CD8-positive, alpha-beta memory T cell (primary cell): ENCODE results near the gene SLC6A16. TPM values are rescaled to one million over a fixed set of nuclear protein-coding genes. Genes with fewer than 3 reads are reported as not detected.

Source experiments
- CTCF ChIA-PET: fragments of 350-600 bp; sonication (Branson Sonifier 250); formaldehyde crosslinking; loops from one replicate; lab custom pipeline; 2021; ENCODE audit warnings: antibody characterized with exemption; lab: Charles Lee
- POLR2A ChIA-PET: fragments of 350-600 bp; sonication (Branson Sonifier 250); formaldehyde crosslinking; loops from one replicate; lab custom pipeline; 2021; ENCODE audit warnings: antibody characterized with exemption; lab: Charles Lee
- DNase-seq, 5 donors: peaks; one replicate each; pipeline versions ENCODE4 v3.0.0 to v3.0.0-alpha.2; 2020 to 2022; ENCODE audit warnings: mixed read lengths in 1 of 5
- H3K27ac ChIP-seq: one replicate; pipeline ENCODE4 v1.7.0; 2013; ENCODE audit warnings: low read depth, mild to moderate bottlenecking, low read length, moderate library complexity
- H3K27me3 ChIP-seq: 2 replicates; pipeline ENCODE4 v1.7.0; 2013; ENCODE audit warnings: low read length, mild to moderate bottlenecking; ENCODE audit not compliant: insufficient read depth, poor library complexity, severe bottlenecking
- H3K36me3 ChIP-seq: 2 replicates; pipeline ENCODE4 v1.7.0; 2013; ENCODE audit warnings: mild to moderate bottlenecking, low read length, moderate library complexity; ENCODE audit not compliant: insufficient read depth
- H3K4me1 ChIP-seq: 2 replicates; pipeline ENCODE4 v1.7.0; 2013; ENCODE audit warnings: mild to moderate bottlenecking, low read length, moderate library complexity; ENCODE audit not compliant: insufficient read depth
- H3K4me3 ChIP-seq: 2 replicates; pipeline ENCODE4 v1.7.0; 2013; ENCODE audit warnings: mild to moderate bottlenecking, low read length
- H3K9me3 ChIP-seq: 2 replicates; pipeline ENCODE4 v1.7.0; 2013; ENCODE audit warnings: mild to moderate bottlenecking, low read length
- H3K27ac Mint-ChIP-seq, 8 donors: one replicate each; pipeline ENCODE4 v1.8.0; 2020 to 2021; ENCODE audit warnings: mixed read lengths in 8 of 8, mild to moderate bottlenecking in 6 of 8, inconsistent platforms in 3 of 8, moderate library complexity in 3 of 8
- H3K27me3 Mint-ChIP-seq, 2 donors: one replicate each; pipeline ENCODE4 v1.8.0; 2020 to 2021; ENCODE audit warnings: mixed read lengths in 2 of 2, mild to moderate bottlenecking in 1 of 2, moderate library complexity in 1 of 2
- H3K36me3 Mint-ChIP-seq, 3 donors: one replicate each; pipeline ENCODE4 v1.8.0; 2020 to 2021; ENCODE audit warnings: mixed read lengths in 3 of 3, inconsistent platforms in 1 of 3, mild to moderate bottlenecking in 1 of 3
- H3K4me1 Mint-ChIP-seq, 3 donors: one replicate each; pipeline ENCODE4 v1.8.0; 2020 to 2021; ENCODE audit warnings: mixed read lengths in 3 of 3, inconsistent platforms in 1 of 3, mild to moderate bottlenecking in 1 of 3
- H3K4me3 Mint-ChIP-seq, 7 donors: one replicate each; pipeline ENCODE4 v1.8.0; 2020 to 2021; ENCODE audit warnings: mixed read lengths in 7 of 7, mild to moderate bottlenecking in 6 of 7, moderate library complexity in 4 of 7, inconsistent platforms in 2 of 7
- H3K9me3 Mint-ChIP-seq, 5 donors: one replicate each; pipeline ENCODE4 v1.8.0; 2020 to 2022; ENCODE audit warnings: mixed read lengths in 5 of 5, mild to moderate bottlenecking in 3 of 5, moderate library complexity in 2 of 5, inconsistent platforms in 1 of 5
- polyA plus RNA-seq: library from polyadenylated mRNA; unstranded; fragments of 300-500 nt; fragmentation: Illumina TruSeq; gene quantifications from one replicate; pipeline ENCODE4 v1.2.3, GENCODE V29; 2021
- total RNA-seq, 2 experiments: library from RNA; stranded (reverse); gene quantifications; one replicate each; pipeline ENCODE4 v1.2.3, GENCODE V29; 2021

Gene SLC6A16
- total and polyA plus RNA-seq, 3 experiments from 2014 or later: 1.1 to 1.7 (median 1.2) TPM

DNA sequence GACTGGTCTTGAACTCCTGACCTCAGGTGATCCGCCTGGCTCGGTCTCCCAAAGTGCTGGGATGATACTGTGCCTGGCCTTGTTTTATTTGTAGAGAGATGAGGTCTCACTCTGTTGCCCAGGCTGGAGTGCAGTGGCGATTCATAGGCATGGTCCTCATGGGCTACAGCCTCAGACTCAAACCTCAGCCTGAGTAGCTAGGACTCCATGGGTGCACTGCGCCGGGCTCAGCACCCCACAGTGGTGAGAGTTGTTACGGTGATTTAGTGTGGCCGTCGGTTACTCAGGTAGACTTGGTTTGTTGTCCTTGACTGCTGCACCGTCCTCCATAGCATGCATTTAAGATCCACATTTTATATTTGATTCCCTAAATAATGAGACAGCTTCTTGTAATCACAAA lies 80.7 kb downstream of the SLC6A16 start:
- CTCF ChIA-PET: interaction anchor here (1.2 kb wide), 1 partner anchor 19 kb away, joined by 3 read pairs; no protein-coding TSS in a partner anchor
- Mint-ChIP-seq H3K4me1 (no peaks in the 10 kb centered on the region), H3K27ac (no peak overlapping the region), H3K4me3 (no peak overlapping the region), H3K27me3 (peaks cover 0 to 18% of the 10 kb centered on the region in 2 donors), H3K36me3 (no peaks in the 10 kb centered on the region), H3K9me3 (no peaks in the 10 kb centered on the region)
- H3K4me1 ChIP-seq: no peaks in the 10 kb centered on the region
- no peak overlapping the region for H3K27ac ChIP-seq
- POLR2A ChIA-PET: no interaction called here
- no peak for DNase-seq
- no peaks in the 10 kb centered on the region for H3K36me3 ChIP-seq
- no peaks in the 10 kb centered on the region for H3K9me3 ChIP-seq
- no peaks in the 10 kb centered on the region for H3K27me3 ChIP-seq
- no peak overlapping the region for H3K4me3 ChIP-seq

DNA sequence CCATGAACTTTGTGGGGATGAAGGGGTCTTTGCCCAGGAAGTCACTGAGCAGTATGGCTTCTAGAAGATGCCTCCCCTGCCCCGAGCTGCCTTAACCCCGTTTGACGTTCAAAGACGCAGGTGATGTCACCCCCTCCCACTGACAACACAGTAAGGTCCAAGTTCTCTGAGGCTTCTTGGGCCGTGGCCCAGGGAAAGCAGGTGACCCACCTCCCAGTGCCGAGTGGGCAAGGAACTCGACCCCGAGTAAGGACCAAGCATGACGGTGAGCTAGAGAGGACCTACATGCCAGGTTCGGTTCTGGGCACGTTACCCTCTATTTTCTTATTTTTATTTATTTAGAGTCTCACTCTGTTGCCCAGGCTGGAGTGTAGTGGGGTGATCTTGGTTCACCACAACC lies 81.3 kb downstream of the SLC6A16 start:
- ChIA-PET CTCF (interaction anchor here (1.2 kb wide), 1 partner anchor 18 kb away, joined by 3 read pairs; no protein-coding TSS in a partner anchor), POLR2A (no interaction called here)
- no peak for DNase-seq
- Histone ChIP-seq H3K4me3 (no peak overlapping the region), H3K4me1 (no peaks in the 10 kb centered on the region), H3K27me3 (no peaks in the 10 kb centered on the region), H3K9me3 (no peaks in the 10 kb centered on the region), H3K36me3 (no peaks in the 10 kb centered on the region), H3K27ac (no peak overlapping the region)
- H3K36me3 Mint-ChIP-seq: no peaks in the 10 kb centered on the region
- H3K9me3 Mint-ChIP-seq: no peaks in the 10 kb centered on the region
- H3K27ac Mint-ChIP-seq: no peak overlapping the region
- peaks cover 0 to 22% of the 10 kb centered on the region in 2 donors for H3K27me3 Mint-ChIP-seq
- H3K4me3 Mint-ChIP-seq: no peak overlapping the region
- no peaks in the 10 kb centered on the region for H3K4me1 Mint-ChIP-seq

DNA sequence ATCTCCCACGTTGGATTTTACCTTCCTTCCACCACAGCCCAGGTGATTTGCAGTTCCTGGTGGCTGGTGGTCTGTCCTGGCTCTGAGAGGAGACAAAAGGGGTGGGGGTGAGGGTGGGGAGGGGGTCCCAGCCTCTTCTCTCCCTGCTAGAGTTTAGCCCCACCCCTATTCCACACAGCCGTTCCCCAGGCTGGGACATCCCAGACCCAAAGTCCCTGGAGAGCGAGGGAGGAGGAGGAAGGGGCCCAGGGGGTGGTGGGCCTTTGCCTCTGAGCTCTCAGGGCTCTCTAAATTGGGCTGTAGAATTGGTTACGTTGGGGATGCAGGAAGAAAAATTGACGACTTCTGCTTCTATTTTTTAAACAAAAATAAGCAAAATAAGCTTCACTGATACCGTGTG lies 81.9 kb downstream of the SLC6A16 start:
- ChIA-PET CTCF (interaction anchor here (1.2 kb wide), 1 partner anchor 18 kb away, joined by 3 read pairs; no protein-coding TSS in a partner anchor), POLR2A (no interaction called here)
- H3K4me3 ChIP-seq: no peak overlapping the region
- no peaks in the 10 kb centered on the region for H3K9me3 ChIP-seq
- Mint-ChIP-seq H3K4me3 (no peak overlapping the region), H3K27ac (no peak overlapping the region), H3K9me3 (no peaks in the 10 kb centered on the region), H3K27me3 (peaks cover 0 to 22% of the 10 kb centered on the region in 2 donors), H3K4me1 (no peaks in the 10 kb centered on the region), H3K36me3 (no peaks in the 10 kb centered on the region)
- H3K36me3 ChIP-seq: no peaks in the 10 kb centered on the region
- no peaks in the 10 kb centered on the region for H3K27me3 ChIP-seq
- no peak overlapping the region for H3K27ac ChIP-seq
- DNase-seq: no peak
- H3K4me1 ChIP-seq: no peaks in the 10 kb centered on the region

DNA sequence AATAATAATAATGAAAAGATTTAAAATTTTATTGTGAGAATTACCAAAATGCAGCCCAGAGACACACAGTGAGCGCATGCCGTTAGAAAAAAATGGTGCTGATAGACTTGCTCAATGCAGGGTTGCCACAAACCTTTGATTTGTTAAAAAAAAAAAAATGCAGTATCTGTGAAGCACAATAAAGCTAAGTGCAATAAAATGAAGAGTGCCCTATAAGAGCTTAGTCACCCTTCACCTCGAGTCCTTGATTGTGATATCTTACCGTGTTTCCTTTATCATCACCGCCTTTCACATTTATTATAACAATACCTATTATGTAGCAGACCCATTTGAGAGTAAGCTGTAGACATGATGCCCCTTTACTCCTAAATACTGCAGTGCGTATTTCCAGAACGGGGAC lies 83.2 kb downstream of the SLC6A16 start:
- Histone ChIP-seq H3K4me1 (no peaks in the 10 kb centered on the region), H3K9me3 (no peaks in the 10 kb centered on the region), H3K36me3 (no peaks in the 10 kb centered on the region), H3K27ac (no peak overlapping the region), H3K4me3 (no peak overlapping the region), H3K27me3 (no peaks in the 10 kb centered on the region)
- no peak overlapping the region for H3K27ac Mint-ChIP-seq
- H3K4me3 Mint-ChIP-seq: no peak overlapping the region
- DNase-seq: no peak
- ChIA-PET POLR2A (no interaction called here), CTCF (no interaction called here)
- no peaks in the 10 kb centered on the region for H3K4me1 Mint-ChIP-seq
- H3K9me3 Mint-ChIP-seq: no peaks in the 10 kb centered on the region
- peaks cover 0 to 26% of the 10 kb centered on the region in 2 donors for H3K27me3 Mint-ChIP-seq
- H3K36me3 Mint-ChIP-seq: no peaks in the 10 kb centered on the region

Other genes starting within 250 kb of the SLC6A16 start
- 100 to 1,000 TPM; 210 to 221 TPM for gene SNRNP70, start 239.7 kb downstream of the SLC6A16 start, total RNA-seq
- 66.2 TPM for gene SNRNP70, start 239.7 kb downstream of the SLC6A16 start, polyA plus RNA-seq
- gene LIN7B, start 210.8 kb downstream of the SLC6A16 start, total RNA-seq: 1 to 10 TPM; 4.0 to 5.1 TPM
- 8.1 TPM for gene LIN7B, start 210.8 kb downstream of the SLC6A16 start, polyA plus RNA-seq
- 1 to 10 TPM; 1.4 to 2.5 TPM for gene C19orf73, start 206.0 kb downstream of the SLC6A16 start, total RNA-seq
- gene C19orf73, start 206.0 kb downstream of the SLC6A16 start, polyA plus RNA-seq: 3.1 TPM
- gene PPFIA3, start 205.6 kb downstream of the SLC6A16 start, total RNA-seq: 1 to 10 TPM; 3.2 to 3.3 TPM
- gene PPFIA3, start 205.6 kb downstream of the SLC6A16 start, polyA plus RNA-seq: 0.56 TPM
- not detected for gene HRC, start 169.8 kb downstream of the SLC6A16 start, total RNA-seq
- gene HRC, start 169.8 kb downstream of the SLC6A16 start, polyA plus RNA-seq: not detected
- not detected for gene TRPM4, start 167.4 kb downstream of the SLC6A16 start, total RNA-seq
- not detected for gene TRPM4, start 167.4 kb downstream of the SLC6A16 start, polyA plus RNA-seq
- gene CD37, start 10.2 kb upstream of the SLC6A16 start, total RNA-seq: 100 to 1,000 TPM; 116 to 127 TPM
- 188 TPM for gene CD37, start 10.2 kb upstream of the SLC6A16 start, polyA plus RNA-seq
- gene TEAD2, start 37.2 kb upstream of the SLC6A16 start, total RNA-seq: not detected
- gene TEAD2, start 37.2 kb upstream of the SLC6A16 start, polyA plus RNA-seq: not detected
- not detected for gene DKKL1, start 38.7 kb upstream of the SLC6A16 start, total RNA-seq
- gene DKKL1, start 38.7 kb upstream of the SLC6A16 start, polyA plus RNA-seq: not detected
- under 1 TPM in 1 of 2 experiments, not detected in 1; 0.31 TPM for gene KASH5, start 63.1 kb upstream of the SLC6A16 start, total RNA-seq
- not detected for gene KASH5, start 63.1 kb upstream of the SLC6A16 start, polyA plus RNA-seq
- gene PTH2, start 98.2 kb upstream of the SLC6A16 start, total RNA-seq: not detected
- not detected for gene PTH2, start 98.2 kb upstream of the SLC6A16 start, polyA plus RNA-seq
- gene GFY, start 100.2 kb upstream of the SLC6A16 start, total RNA-seq: not detected
- not detected for gene GFY, start 100.2 kb upstream of the SLC6A16 start, polyA plus RNA-seq
- under 1 TPM; 0.07 to 0.09 TPM for gene SLC17A7, start 116.3 kb upstream of the SLC6A16 start, total RNA-seq
- gene SLC17A7, start 116.3 kb upstream of the SLC6A16 start, polyA plus RNA-seq: not detected
- gene PIH1D1, start 126.6 kb upstream of the SLC6A16 start, total RNA-seq: 100 to 1,000 TPM; 132 to 138 TPM
- 81.8 TPM for gene PIH1D1, start 126.6 kb upstream of the SLC6A16 start, polyA plus RNA-seq
- 10 to 100 TPM; 46.7 to 51.8 TPM for gene ALDH16A1, start 128.0 kb upstream of the SLC6A16 start, total RNA-seq
- 32.5 TPM for gene ALDH16A1, start 128.0 kb upstream of the SLC6A16 start, polyA plus RNA-seq
- gene FLT3LG, start 149.0 kb upstream of the SLC6A16 start, total RNA-seq: 10 to 100 TPM; 63.9 to 71.5 TPM
- gene FLT3LG, start 149.0 kb upstream of the SLC6A16 start, polyA plus RNA-seq: 148 TPM
- gene RPL13A, start 162.4 kb upstream of the SLC6A16 start, total RNA-seq: 1,000 to 10,000 TPM; 3,865 to 3,912 TPM
- 2,679 TPM for gene RPL13A, start 162.4 kb upstream of the SLC6A16 start, polyA plus RNA-seq
- gene RPS11, start 171.2 kb upstream of the SLC6A16 start, total RNA-seq: 1,000 to 10,000 TPM; 2,863 to 2,871 TPM
- 1,959 TPM for gene RPS11, start 171.2 kb upstream of the SLC6A16 start, polyA plus RNA-seq
- 10 to 100 TPM; 16.2 to 16.3 TPM for gene FCGRT, start 187.5 kb upstream of the SLC6A16 start, total RNA-seq
- 52.4 TPM for gene FCGRT, start 187.5 kb upstream of the SLC6A16 start, polyA plus RNA-seq
- gene RCN3, start 202.8 kb upstream of the SLC6A16 start, total RNA-seq: 1 to 10 TPM; 1.4 to 1.7 TPM
- 2.1 TPM for gene RCN3, start 202.8 kb upstream of the SLC6A16 start, polyA plus RNA-seq